Superior temporal gyrus (tissue), 1 donor: ENCODE results near the gene SNU13.
"Not testable (repeated sequence)": the region's sequence is repeated elsewhere in the genome, so short reads cannot be mapped to it uniquely, and the experiment has no call there.

Source experiments
- DNase-seq: peaks from one replicate; pipeline ENCODE4 v3.0.0-alpha.2; 2016; ENCODE audit errors: extremely low spot score

SNU13 gene

DNA sequence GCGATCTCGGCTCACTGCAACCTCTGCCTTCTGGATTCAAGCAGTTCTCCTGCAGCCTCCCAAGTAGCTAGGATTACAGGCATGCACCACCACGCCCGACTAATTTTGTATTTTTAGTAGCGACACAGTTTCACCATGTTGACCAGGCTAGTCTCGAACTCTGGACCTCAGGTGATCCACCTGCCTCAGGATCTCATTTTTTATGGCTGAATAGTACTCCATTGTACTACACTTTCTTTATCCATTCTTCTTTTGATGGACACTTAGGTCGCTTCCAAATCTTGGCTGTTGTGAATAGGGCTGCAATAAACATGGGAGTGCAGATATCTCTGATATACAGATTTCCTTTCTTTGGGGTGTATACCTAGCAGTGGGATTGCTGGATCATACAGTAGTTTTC is 46.8 kb downstream of the SNU13 start:
- no peak for DNase-seq

- no peak for DNase-seq
Observed at GRCh38 chr22:41638748-41639147, 49.9 kb downstream of the SNU13 start.

DNA sequence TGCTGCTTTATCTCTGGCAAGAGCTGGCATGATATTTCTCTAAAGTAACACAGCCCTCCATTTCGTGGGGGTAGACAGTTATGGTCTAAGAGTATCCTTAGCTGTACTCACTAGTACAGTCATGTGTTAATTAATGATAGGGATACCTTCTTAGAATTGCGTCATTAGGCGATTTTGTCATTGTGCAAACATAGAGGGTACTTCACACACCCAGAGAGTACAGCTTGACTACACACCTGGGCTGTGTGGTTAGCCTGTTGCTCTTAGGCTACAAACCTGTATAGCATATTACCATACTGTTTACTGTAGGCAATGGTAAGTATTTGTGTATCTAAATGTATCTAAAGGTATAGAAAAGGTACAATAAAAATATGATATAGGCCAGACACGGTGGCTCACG is 50.5 kb downstream of the SNU13 start:
- DNase-seq: no peak

DNA sequence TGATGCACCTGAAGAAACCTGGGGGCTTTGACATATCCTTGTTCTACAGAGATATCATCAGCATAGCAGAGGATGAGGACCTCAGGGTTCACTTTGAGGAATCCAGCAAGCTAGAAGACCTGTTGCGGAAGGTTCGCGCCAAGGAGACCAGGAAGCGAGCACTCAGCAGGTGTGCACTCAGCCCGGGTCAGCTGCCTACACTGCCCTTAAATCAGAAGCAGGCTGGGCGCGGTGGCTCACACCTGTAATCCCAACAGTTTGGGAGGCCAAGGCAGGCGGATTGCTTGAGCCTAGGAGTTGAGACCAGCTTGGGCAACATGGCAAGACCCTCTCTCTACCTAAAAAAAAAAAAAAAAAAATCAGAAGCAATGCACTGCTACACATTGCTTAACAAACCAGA is 51.0 kb downstream of the SNU13 start:
- DNase-seq: not testable (repeated sequence)

DNA sequence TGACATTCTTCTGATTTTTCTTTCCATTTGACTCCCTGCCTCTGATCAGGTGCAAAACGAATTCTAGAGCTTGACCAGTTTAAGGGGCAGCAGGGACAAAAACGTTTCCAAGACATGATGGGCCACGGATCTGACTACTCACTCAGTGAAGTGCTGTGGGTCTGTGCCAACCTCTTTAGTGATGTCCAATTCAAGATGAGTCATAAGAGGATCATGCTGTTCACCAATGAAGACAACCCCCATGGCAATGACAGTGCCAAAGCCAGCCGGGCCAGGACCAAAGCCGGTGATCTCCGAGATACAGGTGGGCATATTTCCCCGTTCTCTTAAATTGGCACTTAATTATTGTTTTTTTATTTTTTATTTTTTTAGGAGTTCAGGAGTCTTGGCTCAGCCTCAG is 52.2 kb downstream of the SNU13 start:
- peak; percentile 20 for DNase-seq

DNA sequence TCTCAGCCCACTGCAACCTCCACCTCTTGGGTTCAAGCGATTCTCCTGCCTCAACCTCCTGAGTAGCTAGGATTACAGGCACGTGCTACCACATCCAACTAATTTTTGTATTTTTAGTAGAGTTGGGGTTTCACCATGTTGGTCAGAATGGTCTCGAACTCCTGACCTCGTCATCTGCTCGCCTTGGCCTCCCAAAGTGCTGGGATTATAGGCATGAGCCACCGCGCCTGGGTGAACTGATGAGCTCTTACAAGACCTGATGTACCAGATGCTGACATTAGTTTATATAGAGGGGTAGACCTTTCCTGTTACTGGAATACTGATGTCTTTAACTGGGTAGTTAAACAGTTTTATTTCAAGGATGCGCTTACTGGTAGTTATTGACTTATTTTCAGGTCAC is 54.1 kb downstream of the SNU13 start:
- not testable (repeated sequence) for DNase-seq

- not testable (repeated sequence) for DNase-seq
Observed at GRCh38 chr22:41631615-41632014, 57.1 kb downstream of the SNU13 start.

- not testable (repeated sequence) for DNase-seq
Observed at GRCh38 chr22:41631115-41631514, 57.6 kb downstream of the SNU13 start.

GRCh38 chr22:41625577-41625976 is 63.1 kb downstream of the SNU13 start:
- DNase-seq: no peak
